WI38 (cell line): ENCODE measurements around the gene SHB.

ENCODE experiments used
- H3K4me3 ChIP-seq: 2 replicates; pipeline ENCODE4 v1.5.1; 2011; ENCODE audit warnings: low read depth, mild to moderate bottlenecking, control low read depth, low read length
- CTCF ChIP-seq: IDR thresholded peaks from 2 replicates; pipeline ENCODE4 v1.5.1; 2012; ENCODE audit warnings: low read depth, mild to moderate bottlenecking, control low read depth, low read length

Gene SHB

GRCh38 chr9:38020151-38021076 lies 48.6 kb downstream of the SHB start:
- no peak overlapping the region for H3K4me3 ChIP-seq
- TF ChIP-seq CTCF, result no peak

GRCh38 chr9:38019731-38020130 lies 49.3 kb downstream of the SHB start:
- H3K4me3 ChIP-seq, result no peak overlapping the region
- no peak for TF ChIP-seq CTCF

- no peak for TF ChIP-seq CTCF
- 0 out of 2 replicates have a peak overlapping the region, but pooled peaks have one; percentile 8 for H3K4me3 ChIP-seq
These were observed 49.9 kb downstream of the SHB start for GRCh38 chr9:38018958-38019602.

GRCh38 chr9:38018241-38018957 lies 50.6 kb downstream of the SHB start:
- H3K4me3 ChIP-seq, result no peak overlapping the region
- no peak for TF ChIP-seq CTCF

- H3K4me3 ChIP-seq, result no peak overlapping the region
- TF ChIP-seq CTCF, result no peak
These were observed 51.2 kb downstream of the SHB start for GRCh38 chr9:38017885-38018186.

- no peak for TF ChIP-seq CTCF
- H3K4me3 ChIP-seq, result no peak overlapping the region
These were observed 51.7 kb downstream of the SHB start for GRCh38 chr9:38017149-38017884.
